ENCODE data around the gene FAM47E. TPM values are rescaled to one million over a fixed set of nuclear protein-coding genes. Genes with fewer than 3 reads are reported as not detected.

The FAM47E gene
- total RNA-seq, 1 donor from 2014 or later = 2.4 TPM

- ATAC-seq (no peak), DNase-seq (ENCODE audit: missing footprints) (no peak)
- intact Hi-C loops (cut with DNase I) = loop anchor here (10.0 kb wide), 1 partner anchor 71 kb away; no protein-coding TSS in a partner anchor
Observed at GRCh38 chr4:76256032-76256431, 4.5 kb downstream of the FAM47E start.

DNA sequence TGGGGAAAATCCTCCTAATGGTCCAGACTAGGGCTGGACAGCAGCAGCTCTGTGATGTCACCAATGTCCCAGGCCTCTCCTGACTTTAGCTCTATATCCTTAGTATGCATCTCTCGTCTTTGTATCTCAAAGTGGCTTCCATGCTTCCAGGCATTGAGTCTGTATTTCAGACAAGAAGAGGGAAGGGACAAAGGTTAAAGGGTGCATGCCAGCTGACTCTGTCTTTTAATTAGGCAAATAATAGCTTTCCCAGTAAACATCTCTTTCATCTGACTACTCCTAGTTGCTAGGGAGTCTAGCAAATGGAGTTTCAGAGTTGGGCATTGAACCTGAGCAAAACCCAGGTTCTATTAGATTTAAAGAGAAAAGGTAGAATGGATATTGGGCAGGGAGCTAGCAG is 5.4 kb downstream of the FAM47E start:
- DNase-seq (ENCODE audit: missing footprints) = no peak
- intact Hi-C loops (cut with DNase I) = loop anchor here (10.0 kb wide), 1 partner anchor 72 kb away; no protein-coding TSS in a partner anchor
- no peak for ATAC-seq

DNA sequence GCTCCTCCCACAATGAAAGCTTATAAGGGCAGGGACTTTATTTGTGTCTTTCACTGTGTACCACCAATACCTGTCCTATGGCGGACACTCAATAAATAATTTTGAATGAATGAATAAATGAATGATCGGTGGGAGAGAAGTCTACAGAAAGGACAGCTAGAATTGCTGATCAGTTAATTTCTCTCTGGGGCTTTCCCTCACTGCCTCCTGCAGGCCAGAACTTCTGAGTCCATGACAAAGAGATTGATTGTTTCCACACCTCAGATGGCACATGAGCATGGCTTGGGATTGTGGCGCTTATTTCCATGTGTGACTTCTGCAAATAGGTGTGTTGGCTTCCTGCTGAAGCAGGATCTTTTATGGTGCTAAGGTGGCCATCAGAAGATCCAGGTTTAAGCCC is 6.3 kb downstream of the FAM47E start:
- intact Hi-C loops (cut with DNase I) = loop anchor here (10.0 kb wide), 1 partner anchor 73 kb away; no protein-coding TSS in a partner anchor

GRCh38 chr4:76260571-76260970 is 9.1 kb downstream of the FAM47E start:
- intact Hi-C loops (cut with DNase I) = no loop called here
- ATAC-seq = no peak

More for the DNA sequence above, 6.3 kb downstream of the FAM47E start:
- DNase-seq (ENCODE audit: missing footprints) (no peak), ATAC-seq (no peak)

GRCh38 chr4:76265631-76266218 is 14.2 kb downstream of the FAM47E start:
- DNase-seq (ENCODE audit: missing footprints) (no peak), ATAC-seq (no peak)

More at GRCh38 chr4:76260571-76260970, 9.1 kb downstream of the FAM47E start:
- DNase-seq (ENCODE audit: missing footprints) = no peak

DNA sequence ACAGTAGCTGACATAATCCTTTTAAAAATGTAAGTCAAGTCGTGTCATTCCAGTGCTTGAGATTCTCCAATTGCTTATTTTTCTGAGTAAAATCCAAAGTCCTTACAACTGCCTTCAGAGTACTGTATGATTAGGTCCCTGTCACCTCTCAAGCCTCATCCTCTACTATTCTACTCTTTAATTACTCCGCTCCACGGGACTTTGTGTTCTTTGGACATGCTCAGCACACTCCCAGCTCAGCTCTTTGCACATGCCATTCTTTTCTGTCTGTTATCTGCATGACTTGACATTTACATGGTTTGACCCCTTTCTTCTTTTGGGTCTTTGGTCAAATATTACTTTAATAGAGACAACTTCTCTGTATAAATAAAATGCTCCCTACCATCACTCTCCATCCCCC is 15.1 kb downstream of the FAM47E start:
- ATAC-seq (no peak), DNase-seq (ENCODE audit: missing footprints) (no peak)
- intact Hi-C loops (cut with DNase I) = no loop called here

More at GRCh38 chr4:76265631-76266218, 14.2 kb downstream of the FAM47E start:
- intact Hi-C loops (cut with DNase I) = no loop called here

GRCh38 chr4:76267811-76268210 is 16.3 kb downstream of the FAM47E start:
- DNase-seq (ENCODE audit: missing footprints) (no peak), ATAC-seq (no peak)
- intact Hi-C loops (cut with DNase I) = no loop called here

DNA sequence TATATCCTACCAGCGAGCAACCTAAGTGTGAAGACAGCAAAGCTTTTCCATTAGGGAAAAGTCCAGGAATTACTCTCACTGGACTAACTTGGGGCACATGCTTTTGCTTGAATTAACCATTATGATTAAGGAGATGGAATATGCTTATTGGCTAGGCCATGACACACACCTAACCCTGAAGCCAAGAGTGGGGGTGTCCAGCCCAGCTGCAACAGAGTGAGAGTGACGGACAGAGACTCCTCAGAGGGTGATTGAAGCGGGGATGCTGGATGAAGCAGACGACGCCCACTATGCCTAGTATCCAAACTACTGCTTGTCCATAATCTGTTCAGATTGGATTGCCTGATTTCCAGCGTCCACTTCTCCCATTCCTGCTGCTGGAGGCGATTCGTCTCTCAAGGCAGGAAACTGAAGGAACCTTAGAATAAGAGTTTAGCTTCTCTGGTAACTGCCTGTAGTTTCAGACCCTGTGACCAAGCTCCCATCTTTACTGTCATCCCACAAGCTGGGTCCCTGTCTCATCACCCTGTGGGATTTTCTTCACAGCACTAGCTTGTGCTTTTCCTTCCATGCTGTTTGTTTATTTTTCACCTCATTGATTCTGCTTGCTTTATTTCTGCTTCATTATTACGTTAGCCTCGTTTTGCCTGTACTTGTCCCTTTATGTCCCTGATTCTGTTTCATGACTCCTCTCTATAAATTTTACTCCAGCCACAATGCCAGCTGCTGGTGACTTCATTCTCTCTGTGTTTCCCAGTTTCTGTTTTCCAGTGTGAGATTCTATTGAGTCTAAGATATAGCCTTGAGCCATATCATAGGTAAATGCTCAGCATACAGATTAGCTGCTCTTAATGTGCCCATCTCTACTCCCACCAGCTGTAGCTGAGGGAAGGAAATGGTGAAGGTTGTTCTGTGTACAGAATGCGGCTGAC is 19.0 kb downstream of the FAM47E start:
- DNase-seq (ENCODE audit: missing footprints) (no peak), ATAC-seq (no peak)
- intact Hi-C loops (cut with DNase I) = no loop called here

DNA sequence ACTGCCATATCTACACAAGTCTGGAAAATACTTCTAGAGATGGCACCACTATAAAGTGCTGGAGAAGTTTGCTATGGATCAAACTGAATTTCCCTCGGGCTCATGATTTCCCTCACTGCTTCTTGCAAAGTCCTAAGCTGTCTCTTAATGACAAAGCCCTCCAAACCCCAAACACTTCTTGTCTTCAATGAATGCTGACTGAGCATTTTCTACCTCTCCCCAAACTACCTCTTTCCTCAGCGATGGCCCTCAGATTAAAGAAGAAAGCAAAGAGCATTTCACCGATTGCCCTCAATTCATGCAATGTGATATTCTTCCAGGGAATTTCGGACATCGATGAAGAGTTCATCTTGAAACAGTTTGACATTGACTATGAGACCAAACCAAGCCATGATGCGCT is 19.7 kb downstream of the FAM47E start:
- intact Hi-C loops (cut with DNase I) = no loop called here
- no peak for DNase-seq (ENCODE audit: missing footprints)
- no peak for ATAC-seq

GRCh38 chr4:76272073-76272472 is 20.6 kb downstream of the FAM47E start:
- intact Hi-C loops (cut with DNase I) = no loop called here

DNA sequence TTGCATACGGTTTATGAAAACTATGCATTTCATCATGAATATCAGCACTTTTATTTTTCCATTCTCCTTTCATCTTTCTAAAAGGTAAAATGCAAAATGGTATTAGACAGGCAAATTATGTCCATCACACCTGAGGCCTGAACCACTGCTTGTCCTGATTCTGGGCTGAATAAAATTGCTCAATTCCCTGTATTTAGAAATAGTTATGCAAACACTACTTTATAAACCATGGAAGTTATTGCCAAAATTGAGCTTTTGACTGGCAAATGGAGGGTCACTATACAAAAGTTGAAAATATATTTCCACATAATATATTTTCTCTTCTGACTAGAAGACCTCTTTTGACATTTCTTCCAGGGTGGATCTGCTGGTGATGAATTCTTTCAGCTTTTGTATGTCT is 21.1 kb downstream of the FAM47E start:
- ATAC-seq = no peak
- no peak for DNase-seq (ENCODE audit: missing footprints)
- intact Hi-C loops (cut with DNase I) = no loop called here

More at GRCh38 chr4:76272073-76272472, 20.6 kb downstream of the FAM47E start:
- no peak for DNase-seq (ENCODE audit: missing footprints)
- ATAC-seq = no peak

DNA sequence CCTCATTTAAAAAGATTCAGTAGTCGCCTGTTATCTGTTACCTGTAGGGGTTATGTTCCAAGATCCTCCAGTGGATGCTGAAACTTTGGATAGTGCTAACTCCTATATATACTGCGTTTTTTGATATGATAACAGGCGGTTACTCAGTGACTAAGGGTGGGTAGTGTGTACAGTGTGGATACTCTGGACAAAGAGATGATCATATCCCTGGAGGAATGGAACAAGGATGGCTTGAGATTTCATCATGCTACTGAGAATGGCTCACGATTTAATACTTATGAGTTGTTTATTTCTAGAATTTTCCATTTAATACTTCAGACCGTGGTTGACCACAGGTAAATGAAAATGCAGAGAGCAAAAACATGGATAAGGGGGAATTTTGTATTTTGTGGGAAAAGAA is 21.5 kb downstream of the FAM47E start:
- ATAC-seq (no peak), DNase-seq (ENCODE audit: missing footprints) (no peak)
- intact Hi-C loops (cut with DNase I) = no loop called here

DNA sequence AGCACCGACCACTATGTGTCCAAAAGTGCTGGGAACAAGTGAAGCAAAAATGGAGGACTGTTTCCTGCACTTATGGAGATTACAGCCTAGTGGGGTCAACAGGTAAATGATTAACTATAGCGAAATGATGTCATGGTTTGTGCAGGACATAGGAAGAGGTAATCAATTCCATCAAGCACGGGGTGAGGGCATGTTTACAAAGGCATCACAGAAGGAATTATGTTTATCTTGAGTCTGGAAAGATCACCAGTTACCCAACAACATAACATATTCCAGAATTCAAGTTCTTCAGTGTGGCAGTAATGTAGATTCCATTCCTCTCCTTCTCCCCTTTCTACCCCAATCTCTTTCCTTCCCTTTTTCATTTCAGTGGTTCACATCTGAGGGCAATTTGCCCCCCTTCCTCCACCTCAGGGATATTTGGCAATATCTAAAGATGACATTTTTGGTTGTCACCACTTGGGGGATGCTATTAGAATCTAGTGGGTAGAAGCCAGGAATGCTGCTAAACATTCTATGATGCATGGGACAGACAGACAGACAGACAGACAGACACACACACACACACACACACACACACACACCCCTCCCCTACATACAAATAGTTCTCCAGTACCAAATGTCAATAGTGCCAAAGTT is 24.1 kb downstream of the FAM47E start:
- DNase-seq (ENCODE audit: missing footprints) (no peak), ATAC-seq (no peak)
- intact Hi-C loops (cut with DNase I) = no loop called here

GRCh38 chr4:76276813-76277212 is 25.3 kb downstream of the FAM47E start:
- DNase-seq (ENCODE audit: missing footprints) (no peak), ATAC-seq (no peak)
- intact Hi-C loops (cut with DNase I) = no loop called here

- intact Hi-C loops (cut with DNase I) = no loop called here
- no peak for ATAC-seq
Observed at GRCh38 chr4:76277667-76278066, 26.1 kb downstream of the FAM47E start.

DNA sequence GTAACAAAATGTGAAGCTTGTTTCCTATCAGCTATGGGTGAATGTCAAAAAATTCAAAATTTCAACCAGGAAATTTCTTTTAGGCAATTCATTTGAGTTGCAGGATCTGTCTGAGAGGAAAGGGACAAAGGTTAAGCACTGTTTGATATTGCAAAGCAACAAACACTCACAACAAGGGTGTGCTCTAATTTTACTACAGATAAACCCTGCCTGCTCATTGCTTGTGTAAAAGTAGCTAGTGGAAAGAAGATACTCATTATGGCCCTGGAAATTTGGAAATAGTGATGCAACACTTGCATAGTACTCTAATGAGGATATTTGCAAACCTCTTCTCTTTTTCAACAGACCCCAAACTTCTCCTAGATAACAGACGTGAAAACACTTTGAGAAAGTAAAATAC is 27.1 kb downstream of the FAM47E start:
- intact Hi-C loops (cut with DNase I) = no loop called here
- ATAC-seq (no peak), DNase-seq (ENCODE audit: missing footprints) (no peak)

More at GRCh38 chr4:76277667-76278066, 26.1 kb downstream of the FAM47E start:
- DNase-seq (ENCODE audit: missing footprints) = no peak

DNA sequence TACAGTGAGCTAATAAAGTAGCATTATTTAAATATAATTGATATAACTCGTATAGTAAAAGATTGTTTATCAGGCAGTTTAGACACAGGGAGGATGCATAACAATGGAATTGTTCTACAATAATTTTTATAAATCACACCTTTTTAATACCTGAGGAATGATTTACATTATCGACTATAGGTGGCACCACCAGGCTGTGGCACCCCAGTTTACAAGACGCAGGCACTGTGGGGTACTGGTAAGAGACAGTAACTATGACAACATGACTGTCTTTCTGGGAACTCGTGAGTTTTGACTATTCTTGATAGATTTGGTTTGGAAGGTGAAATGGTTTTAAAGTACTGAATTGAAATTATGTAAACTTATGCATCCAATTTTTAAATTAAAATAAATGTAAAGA is 27.9 kb downstream of the FAM47E start:
- intact Hi-C loops (cut with DNase I) = no loop called here
- no peak for DNase-seq (ENCODE audit: missing footprints)
- no peak for ATAC-seq

GRCh38 chr4:76280488-76281441 is 29.2 kb downstream of the FAM47E start:
- ATAC-seq (no peak), DNase-seq (ENCODE audit: missing footprints) (no peak)
- intact Hi-C loops (cut with DNase I) = no loop called here
